ENCODE data around the gene C16orf74.
A peak's percentile ranks its signal among the peaks of the same experiment; 100 is the strongest.

C16orf74 gene

DNA sequence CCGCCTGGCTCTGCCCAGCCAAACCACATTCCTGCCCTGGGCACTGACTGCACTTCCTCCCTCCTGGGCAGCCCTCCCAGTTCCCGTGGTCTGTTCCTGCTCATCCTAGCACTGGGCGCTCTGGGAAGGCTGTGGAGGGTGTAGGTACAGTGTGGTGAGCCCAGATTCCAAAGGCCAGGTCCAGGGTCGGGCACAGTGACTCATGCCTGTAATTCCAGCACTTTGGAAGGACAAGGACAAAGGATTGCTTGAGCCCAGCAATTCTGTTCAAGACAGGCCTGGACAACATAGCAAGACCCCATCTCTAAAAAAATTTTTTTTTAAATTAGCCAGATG, 30.6 kb downstream of the C16orf74 start:
- TF ChIP-seq, protein P1, sequence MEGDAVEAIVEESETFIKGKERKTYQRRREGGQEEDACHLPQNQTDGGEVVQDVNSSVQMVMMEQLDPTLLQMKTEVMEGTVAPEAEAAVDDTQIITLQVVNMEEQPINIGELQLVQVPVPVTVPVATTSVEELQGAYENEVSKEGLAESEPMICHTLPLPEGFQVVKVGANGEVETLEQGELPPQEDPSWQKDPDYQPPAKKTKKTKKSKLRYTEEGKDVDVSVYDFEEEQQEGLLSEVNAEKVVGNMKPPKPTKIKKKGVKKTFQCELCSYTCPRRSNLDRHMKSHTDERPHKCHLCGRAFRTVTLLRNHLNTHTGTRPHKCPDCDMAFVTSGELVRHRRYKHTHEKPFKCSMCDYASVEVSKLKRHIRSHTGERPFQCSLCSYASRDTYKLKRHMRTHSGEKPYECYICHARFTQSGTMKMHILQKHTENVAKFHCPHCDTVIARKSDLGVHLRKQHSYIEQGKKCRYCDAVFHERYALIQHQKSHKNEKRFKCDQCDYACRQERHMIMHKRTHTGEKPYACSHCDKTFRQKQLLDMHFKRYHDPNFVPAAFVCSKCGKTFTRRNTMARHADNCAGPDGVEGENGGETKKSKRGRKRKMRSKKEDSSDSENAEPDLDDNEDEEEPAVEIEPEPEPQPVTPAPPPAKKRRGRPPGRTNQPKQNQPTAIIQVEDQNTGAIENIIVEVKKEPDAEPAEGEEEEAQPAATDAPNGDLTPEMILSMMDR (IDR thresholded peaks at IDR 0.05; ENCODE audit: low read depth, low read length): no peak
- H3K4me3 ChIP-seq (replicated peaks in 1 of 2; ENCODE audit: low read depth in 2 of 2, low read length in 2 of 2): no peak overlapping the region
- DNase-seq (ENCODE audit: low read depth in 2 of 2): no peak

DNA sequence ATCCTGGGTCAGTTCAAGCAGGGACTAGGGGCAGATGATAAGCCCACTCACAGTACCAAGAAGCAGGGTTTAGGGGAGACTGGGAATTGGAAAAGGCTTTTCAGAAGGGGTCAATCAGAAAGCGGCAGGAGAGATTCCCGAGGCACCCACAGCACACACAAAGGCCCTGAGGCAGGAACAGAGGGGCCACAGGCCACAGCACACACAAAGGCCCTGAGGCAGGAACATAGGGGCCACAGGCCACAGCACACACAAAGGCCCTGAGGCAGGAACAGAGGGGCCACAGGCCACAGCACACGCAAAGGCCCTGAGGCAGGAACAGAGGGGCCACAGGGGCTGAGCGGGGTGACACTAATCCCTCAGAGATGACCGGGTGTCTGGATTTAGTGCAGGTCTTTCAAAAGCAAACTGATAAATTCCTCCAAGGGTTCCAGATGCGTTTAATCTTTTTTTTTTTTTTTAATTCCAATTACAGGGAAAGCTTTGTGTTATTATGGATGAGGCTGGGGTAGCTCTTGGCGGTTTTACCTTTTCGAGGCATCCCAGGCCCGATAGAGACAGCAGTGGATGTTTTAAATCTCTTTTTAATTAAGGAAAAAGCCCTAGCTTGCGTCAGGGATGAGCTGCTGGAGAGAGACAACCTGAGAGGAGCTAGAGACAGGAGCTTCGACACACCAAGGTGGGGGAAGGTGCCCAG, 31.1 kb downstream of the C16orf74 start:
- TF ChIP-seq, protein P1 (IDR thresholded peaks at IDR 0.05; ENCODE audit: low read depth, low read length): no peak
- no peak for DNase-seq (ENCODE audit: low read depth in 2 of 2)
- H3K4me3 ChIP-seq (replicated peaks in 1 of 2; ENCODE audit: low read depth in 2 of 2, low read length in 2 of 2): no peak overlapping the region

DNA sequence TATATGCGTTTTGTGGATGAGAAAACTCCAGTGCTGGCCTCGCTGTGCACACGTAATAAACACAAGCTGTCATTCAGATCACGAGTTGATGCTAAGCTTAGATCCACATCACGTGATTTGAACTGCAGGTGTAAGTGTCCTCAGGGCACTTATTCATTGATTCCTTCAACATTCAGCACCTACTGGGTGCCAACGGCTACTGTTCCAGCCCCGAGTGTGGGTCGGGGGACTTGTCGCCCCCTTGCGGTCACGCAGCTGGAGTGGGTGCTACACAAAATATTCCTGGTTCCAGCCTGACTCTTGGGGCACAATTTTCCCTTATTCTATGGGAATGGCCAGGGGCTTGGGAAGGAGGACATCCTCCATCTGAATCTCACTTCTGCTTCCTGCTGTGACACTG, 32.2 kb downstream of the C16orf74 start:
- no peak for DNase-seq (ENCODE audit: low read depth in 2 of 2)
- no peak overlapping the region for H3K4me3 ChIP-seq (replicated peaks in 1 of 2; ENCODE audit: low read depth in 2 of 2, low read length in 2 of 2)
- TF ChIP-seq, protein P1 (IDR thresholded peaks at IDR 0.05; ENCODE audit: low read depth, low read length): peak; percentile 72

DNA sequence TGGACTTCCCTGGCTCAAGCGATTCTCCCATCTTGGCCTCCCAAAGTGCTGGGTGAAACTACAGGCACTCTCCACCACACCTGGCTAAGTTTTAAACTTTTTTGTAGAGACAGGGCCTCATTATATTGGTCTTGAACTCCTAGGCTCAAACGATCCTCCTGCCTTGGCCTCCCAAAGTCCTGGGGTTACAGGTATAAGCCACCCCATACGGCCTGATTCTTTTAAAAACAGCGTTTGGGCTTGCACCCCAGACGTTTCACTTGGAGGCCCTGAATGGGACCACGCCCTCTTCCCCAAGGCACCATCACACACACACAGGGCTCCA, 32.8 kb downstream of the C16orf74 start:
- no peak overlapping the region for H3K4me3 ChIP-seq (replicated peaks in 1 of 2; ENCODE audit: low read depth in 2 of 2, low read length in 2 of 2)
- no peak for DNase-seq (ENCODE audit: low read depth in 2 of 2)
- TF ChIP-seq, protein P1 (IDR thresholded peaks at IDR 0.05; ENCODE audit: low read depth, low read length): no peak

DNA sequence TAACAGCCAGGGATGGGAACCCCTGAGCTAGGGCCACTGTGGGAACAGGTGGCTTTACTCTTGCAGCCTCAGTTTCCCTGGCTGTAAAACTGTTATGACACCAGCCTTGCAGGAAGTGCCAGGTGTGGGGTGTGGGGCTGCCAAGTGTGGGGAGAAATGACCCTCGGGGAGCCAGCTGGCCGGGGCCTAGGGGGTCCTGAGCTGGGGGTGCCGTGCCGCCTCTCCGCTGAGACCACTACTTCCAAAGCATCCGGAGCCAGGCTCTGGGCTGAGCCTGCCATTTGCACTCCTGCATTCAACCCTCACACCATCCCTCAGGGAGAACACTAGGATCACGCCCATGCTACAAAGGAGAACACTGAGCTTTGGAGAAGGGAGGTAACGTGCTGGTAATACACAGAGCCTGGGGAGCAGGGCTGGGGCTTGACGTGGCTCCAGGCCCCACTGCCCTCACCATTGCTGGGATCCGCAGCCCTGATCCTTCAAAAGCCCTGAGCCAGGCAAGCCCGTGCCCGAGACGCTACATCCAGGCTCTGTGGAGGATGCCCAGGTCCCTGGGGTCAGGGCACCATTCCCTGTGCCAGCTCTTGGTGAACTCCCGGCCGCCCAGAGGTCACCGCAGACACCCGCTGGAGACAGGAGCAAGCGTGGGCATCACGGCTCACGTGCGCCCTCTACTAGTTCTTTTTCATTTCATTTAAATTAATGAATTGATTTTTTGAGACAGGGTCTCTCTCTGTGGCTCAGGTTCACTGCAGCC, 33.3 kb downstream of the C16orf74 start:
- TF ChIP-seq, protein P1 (IDR thresholded peaks at IDR 0.05; ENCODE audit: low read depth, low read length): peak; percentile 56
- peak; percentile 72 for DNase-seq (ENCODE audit: low read depth in 2 of 2)
- H3K4me3 ChIP-seq (replicated peaks in 1 of 2; ENCODE audit: low read depth in 2 of 2, low read length in 2 of 2): no peak overlapping the region

DNA sequence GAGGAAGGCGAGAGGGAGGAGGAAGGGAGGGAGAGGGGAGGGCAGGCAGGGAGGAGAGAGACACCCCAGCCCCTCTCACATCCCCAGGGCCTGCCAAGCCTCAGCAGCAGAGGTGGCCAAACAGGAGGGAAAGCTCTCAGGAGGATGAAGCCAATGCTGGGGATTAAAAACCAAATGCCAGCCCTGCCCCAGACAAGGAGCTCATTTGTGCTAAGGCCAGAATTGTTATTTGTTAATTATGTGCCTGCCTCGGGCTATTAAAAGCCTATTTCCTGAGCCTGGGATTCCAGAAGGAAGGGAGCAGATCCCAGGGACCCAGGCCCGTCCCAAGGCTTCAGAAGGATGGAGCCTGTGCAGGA, 34.2 kb downstream of the C16orf74 start:
- no peak for DNase-seq (ENCODE audit: low read depth in 2 of 2)
- TF ChIP-seq, protein P1 (IDR thresholded peaks at IDR 0.05; ENCODE audit: low read depth, low read length): no peak
- no peak overlapping the region for H3K4me3 ChIP-seq (replicated peaks in 1 of 2; ENCODE audit: low read depth in 2 of 2, low read length in 2 of 2)

Measured in cardiac fibroblast (primary cell).